Neural cell (in vitro differentiated cells): ENCODE measurements around the gene PEX11B.

Experiments used
- CTCF ChIP-seq: fragments of 450-650 bp; IDR thresholded peaks from 2 replicates; pipeline ENCODE4 v1.5.1; 2014; ENCODE audit warnings: antibody characterized with exemption, mild to moderate bottlenecking, moderate library complexity; ENCODE audit not compliant: poor library complexity, severe bottlenecking
- EP300 ChIP-seq: fragments of 450-650 bp; conservative IDR thresholded peaks from 2 replicates; pipeline ENCODE4 v1.6.1; 2014; ENCODE audit warnings: antibody characterized with exemption, mild to moderate bottlenecking, moderate library complexity; ENCODE audit not compliant: poor library complexity, severe bottlenecking
- EZH2 ChIP-seq: fragments of 200-600, 300-800 bp; shearing (Covaris generic), sonication (generic); IDR thresholded peaks from 2 replicates; pipeline ENCODE4 v1.6.1; 2014; ENCODE audit warnings: antibody characterized with exemption, low read length, borderline replicate concordance, mild to moderate bottlenecking; ENCODE audit not compliant: insufficient read depth, poor library complexity, severe bottlenecking
- POLR2AphosphoS5 ChIP-seq: IDR thresholded peaks from 2 replicates; pipeline ENCODE4 v1.6.1; 2012

GRCh38 chr1:145961425-145962156 is 43.1 kb upstream of the PEX11B start:
- TF ChIP-seq CTCF (no peak), POLR2AphosphoS5 (peak; percentile 23), EZH2 (no peak), EP300 (no peak)
